C4-2B (cell line): Measurements from ENCODE around the gene LUC7L3.

ENCODE experiments used
- H3K27ac ChIP-seq: fragments of 450-650 bp; 2 replicates; pipeline ENCODE4 v1.5.1; 2017
- CTCF ChIP-seq: fragments of 450-650 bp; conservative IDR thresholded peaks from 2 replicates; pipeline ENCODE4 v1.5.1; 2017; ENCODE audit warnings: mild to moderate bottlenecking
- ZFX ChIP-seq: fragments of 450-650 bp; IDR thresholded peaks from 2 replicates; pipeline ENCODE4 v1.6.1; 2017

Gene LUC7L3

GRCh38 chr17:50687200-50688066, 32.0 kb upstream of the LUC7L3 start:
- H3K27ac ChIP-seq: peak overlapping the region; percentile 7; the same call in 1 of the 2 replicates
- no peak for TF ChIP-seq CTCF
- TF ChIP-seq ZFX: no peak

- H3K27ac ChIP-seq: no peak overlapping the region
- no peak for TF ChIP-seq ZFX
- no peak for TF ChIP-seq CTCF
Observed at GRCh38 chr17:50688245-50688644, 31.2 kb upstream of the LUC7L3 start.

GRCh38 chr17:50689251-50689650, 30.2 kb upstream of the LUC7L3 start:
- no peak overlapping the region for H3K27ac ChIP-seq
- TF ChIP-seq CTCF (no peak), ZFX (no peak)

GRCh38 chr17:50689956-50690886, 29.2 kb upstream of the LUC7L3 start:
- H3K27ac ChIP-seq: no peak overlapping the region
- TF ChIP-seq CTCF (no peak), ZFX (no peak)

GRCh38 chr17:50690887-50691549, 28.4 kb upstream of the LUC7L3 start:
- H3K27ac ChIP-seq: no peak overlapping the region; the same call in 1 of the 2 replicates
- no peak for TF ChIP-seq ZFX

- H3K27ac ChIP-seq: no peak overlapping the region; the same call in 1 of the 2 replicates
- TF ChIP-seq CTCF: no peak
- TF ChIP-seq ZFX: no peak
Observed at GRCh38 chr17:50691550-50692447, 27.6 kb upstream of the LUC7L3 start.
